ENCODE data around the gene RXRA. TPM values are rescaled to one million over a fixed set of nuclear protein-coding genes. Genes with fewer than 3 reads are reported as not detected.

The RXRA gene
- polyA plus RNA-seq, 1 donor = 37.2 TPM

DNA sequence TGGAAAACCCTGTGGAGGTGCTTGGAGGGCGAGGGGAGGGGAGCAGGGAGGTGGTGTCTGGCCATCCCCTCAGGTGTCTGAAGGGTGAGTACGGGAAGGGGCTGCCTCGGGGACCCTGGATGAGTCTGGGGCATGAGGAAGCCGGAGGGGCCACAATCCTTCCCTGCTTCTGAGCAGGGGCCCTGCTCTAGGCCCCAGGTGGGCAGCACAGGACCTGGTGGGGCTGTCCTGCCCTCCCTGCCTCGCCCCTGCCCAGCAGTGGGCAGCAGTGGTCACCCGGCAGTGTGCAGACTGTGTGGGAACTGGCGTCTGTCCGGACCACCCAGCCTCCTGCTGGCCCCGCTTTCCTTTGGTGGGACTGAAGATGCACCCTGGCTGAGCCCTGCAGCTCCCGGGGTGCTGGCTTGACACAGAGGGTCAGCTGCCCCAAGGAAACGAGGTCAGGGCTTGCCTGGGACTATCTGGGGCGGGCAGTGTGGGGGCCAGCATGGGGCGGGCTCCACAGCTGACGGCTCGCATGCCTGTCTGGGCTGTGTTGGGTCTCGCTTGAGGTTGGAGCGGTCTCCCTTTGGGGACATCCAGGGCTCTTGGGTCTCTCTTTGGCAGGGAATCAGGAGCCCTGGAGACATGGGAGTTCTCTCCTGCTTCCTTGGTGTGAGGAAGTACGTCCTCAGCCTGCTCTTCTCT lies 26.1 kb downstream of the RXRA start:
- no peak for DNase-seq

DNA sequence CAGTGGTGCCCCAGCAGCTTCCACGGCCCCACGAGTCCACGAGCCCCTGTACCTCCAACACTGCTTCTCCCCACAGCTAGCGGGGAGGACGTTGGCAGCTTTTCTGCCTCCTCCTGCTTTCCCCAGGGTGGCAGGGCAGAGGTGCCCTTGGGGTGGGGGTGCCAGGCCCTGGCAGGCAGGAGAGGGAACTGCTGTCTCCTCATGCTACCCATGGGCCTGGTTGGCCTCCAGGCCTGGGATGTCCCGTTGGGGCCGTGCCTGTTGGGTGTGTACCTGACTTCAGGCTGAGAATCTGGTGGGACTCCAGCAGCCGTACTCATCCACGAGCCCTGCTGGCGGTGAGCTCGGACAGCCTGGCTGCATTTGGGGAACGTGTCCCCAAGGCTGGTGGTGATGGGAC lies 27.3 kb downstream of the RXRA start:
- DNase-seq = no peak

- no peak for DNase-seq
Measured at GRCh38 chr9:134355158-134355557, 28.9 kb downstream of the RXRA start.

DNA sequence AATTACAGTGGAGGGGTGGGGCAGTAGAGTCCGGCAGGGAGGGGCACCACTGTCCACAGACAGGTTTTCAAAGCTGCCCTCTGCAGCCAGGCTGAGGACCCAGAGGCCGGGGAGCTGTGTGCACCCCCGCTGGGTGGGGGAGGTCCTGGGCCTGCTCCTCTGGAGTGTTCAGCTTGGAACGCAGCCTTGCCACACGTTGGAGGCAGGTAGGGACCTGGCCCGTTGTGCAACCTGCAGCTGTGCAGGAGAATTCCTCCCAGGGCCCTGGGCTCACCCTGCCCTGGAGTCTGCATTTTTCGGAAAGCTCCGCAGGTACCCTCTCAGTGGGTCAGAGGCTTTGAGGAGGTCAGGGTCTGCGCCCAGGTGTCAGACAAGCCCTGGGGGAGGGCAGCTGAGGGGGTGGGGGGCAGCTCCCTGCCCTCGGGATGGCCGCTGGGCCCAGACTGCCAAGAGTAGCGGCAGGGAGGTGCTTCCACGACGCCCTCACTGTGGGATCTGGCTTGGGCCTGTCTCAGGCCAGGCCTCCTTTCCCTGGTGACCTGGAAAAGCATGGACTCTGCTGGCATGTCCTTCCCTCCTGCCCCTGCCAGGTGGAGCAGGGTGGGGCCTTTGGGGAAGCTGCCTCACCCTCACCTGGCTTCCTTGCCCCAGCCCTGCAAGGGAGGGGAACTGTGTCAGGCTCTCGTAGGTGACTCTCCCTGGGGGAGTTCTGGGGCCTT lies 29.5 kb downstream of the RXRA start:
- no peak for DNase-seq

- DNase-seq = no peak
Measured at GRCh38 chr9:134356496-134357470, 30.5 kb downstream of the RXRA start.

DNA sequence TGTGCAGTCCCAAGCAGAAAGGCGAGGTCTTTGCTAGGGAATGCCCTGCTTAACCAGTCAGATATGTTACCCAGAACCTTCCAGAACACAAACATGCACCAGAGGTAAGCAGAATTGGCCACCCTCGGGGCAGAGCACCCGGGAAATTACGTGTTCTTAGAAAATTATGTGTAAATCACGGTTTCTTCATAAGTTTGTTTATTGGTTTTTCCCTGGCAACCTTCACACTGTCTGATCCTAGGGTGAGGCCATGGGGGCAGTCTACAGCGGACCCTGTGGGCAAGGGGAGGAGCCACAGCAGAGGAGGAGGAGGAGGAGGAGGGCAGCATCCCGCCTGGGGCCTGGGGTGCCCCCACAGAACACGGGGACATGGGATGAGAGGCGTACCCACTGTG lies 31.4 kb downstream of the RXRA start:
- DNase-seq = no peak

DNA sequence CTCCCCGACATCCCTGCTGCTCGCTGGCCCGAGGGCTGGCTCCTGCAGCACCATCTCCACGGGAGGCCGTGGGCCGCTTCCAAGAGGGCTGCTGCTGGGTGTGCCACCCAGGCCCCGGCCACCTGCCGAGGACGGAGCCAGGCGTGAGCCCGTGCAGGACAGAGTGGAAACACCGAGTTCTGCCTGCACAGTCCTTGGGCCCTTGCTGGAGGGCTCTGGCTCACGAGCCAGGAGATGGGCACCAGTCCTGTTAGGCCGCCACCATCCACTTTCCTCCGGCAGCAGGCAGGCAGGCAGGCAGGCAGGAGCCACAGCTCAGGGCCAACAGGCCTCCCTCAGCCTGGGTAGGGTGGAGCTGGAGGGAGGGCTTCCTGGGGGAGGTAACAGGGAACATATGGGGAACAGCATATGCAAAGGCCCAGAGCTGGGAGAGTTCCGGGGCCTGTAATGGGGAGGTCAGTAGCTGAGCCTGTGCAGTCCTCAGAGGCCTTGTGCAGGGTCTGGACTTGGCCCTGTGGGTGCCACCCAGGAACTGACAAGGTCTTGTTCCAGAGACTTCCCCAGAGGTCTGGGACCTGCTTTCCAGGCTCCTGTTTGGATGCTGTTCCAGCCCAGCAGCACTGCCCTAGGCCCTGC lies 31.9 kb downstream of the RXRA start:
- no peak for DNase-seq

DNA sequence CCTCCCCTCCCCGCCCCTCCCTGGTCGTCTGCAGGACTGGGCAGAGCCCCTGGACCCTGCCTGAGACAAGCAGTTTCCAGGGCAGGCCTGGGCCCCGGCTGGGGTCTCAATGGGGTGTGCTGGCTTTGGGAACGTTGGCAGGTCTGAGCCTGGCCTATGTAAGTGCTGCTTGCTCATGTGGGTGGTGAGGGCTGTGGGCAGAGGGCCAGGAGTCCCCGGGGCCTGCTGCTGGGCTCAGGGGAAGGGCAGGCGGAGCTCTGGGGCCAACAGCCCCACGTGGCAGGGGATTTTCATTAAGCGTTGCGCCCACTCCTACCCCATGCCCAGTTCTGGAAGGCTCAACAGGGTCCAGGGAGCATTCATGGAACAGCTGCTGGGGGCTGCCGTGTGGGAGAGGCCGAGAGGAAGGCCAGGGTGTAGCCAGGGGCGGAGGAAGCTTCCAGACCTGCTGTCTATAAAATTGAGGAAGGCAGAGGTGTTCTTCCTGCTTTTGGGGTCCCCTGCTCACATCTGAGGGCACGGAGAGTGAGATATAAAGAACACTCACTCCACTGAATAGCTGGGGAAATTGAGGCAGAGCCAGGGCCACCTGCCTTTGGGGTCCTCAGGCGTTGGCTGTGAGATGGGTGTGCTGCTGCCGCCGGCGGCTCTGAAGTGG lies 32.5 kb downstream of the RXRA start:
- DNase-seq = no peak

GRCh38 chr9:134359493-134360179 lies 33.4 kb downstream of the RXRA start:
- no peak for DNase-seq

- DNase-seq = no peak
Measured at GRCh38 chr9:134360180-134360759, 34.0 kb downstream of the RXRA start.

DNA sequence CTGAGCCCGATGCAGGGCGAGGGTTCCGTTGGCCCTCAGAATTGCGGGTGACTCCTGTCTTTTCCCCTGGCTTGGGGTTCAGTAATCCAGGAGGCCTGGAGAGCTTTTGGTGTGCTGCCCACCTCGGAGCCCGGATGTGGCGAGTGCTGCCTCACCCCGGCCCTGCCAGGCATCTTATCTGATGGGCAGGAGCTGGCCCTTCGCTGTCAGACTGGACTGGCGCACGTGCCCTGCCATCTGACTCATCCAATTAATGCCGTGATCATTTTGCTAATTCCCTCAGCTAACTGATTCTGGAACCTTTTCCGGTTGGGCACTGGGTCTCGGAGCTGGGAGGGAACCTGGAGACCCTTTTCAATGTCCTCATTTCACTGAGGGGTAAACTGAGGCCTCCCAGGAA lies 34.6 kb downstream of the RXRA start:
- DNase-seq = no peak

DNA sequence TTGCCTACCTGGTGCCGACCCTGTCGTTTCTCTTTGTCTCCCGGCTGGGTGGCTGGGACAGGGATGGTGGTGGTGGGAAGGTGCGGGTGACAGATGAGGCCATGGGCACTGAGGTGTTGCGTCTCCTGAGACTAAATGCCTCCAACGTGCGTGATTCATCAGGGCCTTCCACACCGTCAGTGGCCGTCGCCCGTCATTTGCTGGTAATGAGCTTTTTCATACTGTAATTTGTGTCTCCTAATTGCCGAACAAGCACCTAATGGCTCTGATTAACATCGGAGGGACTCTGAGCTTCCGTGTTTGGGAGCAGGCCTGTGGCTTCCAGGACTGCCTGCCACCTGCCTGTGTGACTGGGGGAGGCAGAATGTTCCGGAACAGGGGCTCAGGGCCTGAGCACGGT lies 35.2 kb downstream of the RXRA start:
- no peak for DNase-seq

DNA sequence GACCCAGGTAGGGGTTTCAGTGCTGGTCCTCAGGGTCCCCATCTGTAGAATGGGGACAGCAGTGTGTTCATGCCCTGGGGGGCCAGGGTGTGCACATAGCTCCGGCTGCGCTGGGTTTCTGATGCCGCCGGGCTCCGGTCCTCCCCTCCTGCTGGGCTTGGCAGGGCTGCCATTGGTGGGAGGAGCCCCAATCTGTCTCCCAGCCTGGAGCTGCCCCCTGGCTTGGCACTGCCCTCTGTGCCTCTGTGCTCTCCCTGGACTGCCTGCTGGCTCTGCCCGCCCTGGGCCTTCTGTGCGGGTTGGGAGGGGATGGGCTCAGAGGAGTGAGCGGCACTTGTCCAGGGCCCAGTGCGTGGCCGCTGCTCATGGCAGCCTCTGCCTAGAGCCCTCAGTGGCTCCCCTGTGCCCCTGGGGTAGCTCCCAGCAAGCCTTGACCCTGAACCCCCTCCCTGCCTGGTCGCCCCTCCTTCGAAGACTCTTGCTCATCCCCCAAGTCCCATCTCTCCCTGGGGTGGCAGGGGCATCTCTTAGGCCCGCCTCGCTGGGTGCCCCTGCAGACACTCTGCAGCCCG lies 35.7 kb downstream of the RXRA start:
- DNase-seq = no peak

GRCh38 chr9:134363450-134363849 lies 37.2 kb downstream of the RXRA start:
- DNase-seq = no peak

DNA sequence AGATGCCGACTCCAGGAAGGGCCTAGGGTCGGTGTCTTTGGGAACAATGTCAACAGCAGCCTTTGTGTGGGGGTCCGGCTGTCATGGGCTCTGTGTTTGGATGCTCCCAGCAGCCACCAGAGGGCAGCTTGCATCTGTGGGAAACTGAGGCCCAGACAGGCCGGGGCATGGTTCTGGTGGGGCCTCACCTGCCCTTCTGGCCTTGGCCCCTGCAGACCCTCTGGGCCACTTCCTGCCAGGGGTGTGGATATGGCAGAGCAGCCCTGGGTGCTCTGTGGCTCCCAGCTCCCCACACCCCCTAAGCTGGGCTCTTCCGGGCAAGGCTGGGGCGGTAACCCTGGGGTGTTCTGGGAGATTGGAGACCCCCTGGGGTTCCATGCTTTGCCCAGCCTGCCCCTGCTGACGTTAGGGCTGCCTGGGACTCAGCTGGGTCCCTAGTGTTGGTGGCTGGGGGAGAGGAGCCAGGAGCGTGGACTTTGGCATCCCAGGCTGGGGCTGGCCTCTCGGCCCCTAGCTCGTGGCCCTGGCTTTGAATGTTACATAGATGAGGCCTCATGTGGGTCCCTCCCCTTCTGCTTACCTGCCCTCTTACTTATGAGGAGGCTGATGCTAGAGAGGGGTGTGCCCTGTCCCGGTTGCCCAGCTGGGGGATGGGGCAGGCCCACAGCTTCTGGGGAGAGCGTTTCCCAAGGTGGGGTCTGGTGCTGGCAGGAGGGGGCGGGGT lies 38.3 kb downstream of the RXRA start:
- no peak for DNase-seq

DNA sequence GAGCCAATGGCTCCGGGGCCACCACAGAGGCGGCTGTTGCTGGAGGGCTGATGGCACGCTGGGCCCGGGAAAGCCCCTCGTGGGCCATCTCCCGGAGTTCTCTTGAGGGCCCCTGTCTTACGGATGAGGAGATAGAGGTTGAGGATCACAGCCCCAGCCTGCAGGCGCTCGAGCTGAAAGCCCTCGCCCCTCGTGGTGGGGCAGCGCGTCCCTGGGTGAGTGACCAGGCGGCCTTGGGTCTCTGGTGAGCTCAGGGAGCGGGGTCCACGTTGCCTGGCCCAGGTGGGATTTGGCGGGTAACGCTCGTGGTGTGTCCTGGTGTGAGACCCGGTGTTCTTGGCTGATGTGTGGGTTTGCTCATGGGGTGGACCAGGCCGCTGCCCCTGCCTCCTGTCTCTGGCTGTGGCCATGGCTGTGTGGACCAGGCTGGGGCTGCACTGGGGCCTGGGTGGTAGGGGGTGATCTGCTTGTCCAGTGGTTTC lies 38.9 kb downstream of the RXRA start:
- no peak for DNase-seq

GRCh38 chr9:134365791-134366222 lies 39.6 kb downstream of the RXRA start:
- DNase-seq = no peak

- peak; percentile 34 for DNase-seq
Measured at GRCh38 chr9:134366223-134367031, 40.2 kb downstream of the RXRA start.

DNA sequence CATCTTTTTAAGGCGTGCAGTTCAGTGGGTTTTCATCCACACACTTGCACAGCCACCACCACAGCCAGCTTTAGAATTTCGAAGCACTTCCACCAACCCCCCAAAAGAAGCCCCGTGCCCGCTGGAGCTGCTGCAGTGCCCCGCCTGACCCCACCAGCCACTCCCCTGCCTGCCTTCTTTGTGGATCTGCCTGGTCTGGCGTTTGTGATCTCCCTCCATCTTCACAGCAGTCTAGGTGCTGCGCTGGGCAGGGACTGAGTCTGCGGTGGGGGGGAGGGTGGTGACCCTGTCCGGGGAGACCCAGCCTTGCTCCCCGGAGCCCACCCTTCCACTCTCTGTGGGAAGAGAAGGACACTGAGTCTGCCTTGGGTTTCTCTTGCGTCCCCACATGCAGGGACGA lies 40.8 kb downstream of the RXRA start:
- no peak for DNase-seq
